Measurements from ENCODE around the gene NMUR1.

The NMUR1 gene

DNA sequence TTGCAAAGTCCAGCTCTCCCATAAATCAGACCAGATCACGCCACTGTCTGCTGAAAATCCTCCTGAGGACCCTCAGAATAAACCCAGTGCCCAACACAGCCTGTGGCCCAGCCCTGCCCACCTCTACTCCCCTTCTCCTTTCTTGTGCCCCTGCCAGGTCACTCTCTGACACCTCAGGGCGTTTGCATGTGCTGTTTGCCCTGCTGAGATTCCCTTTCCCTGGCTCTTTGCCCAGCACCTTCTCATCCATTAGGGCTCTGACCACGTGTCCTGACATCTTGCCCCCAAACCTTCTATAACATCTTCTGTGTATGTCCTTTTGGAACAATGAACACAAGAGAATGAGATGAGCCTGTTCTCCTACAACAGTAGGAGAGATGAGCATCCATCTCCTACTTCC, 18.5 kb upstream of the NMUR1 start:
- DNase-seq (ENCODE audit: low read depth), result no peak
- H3K4me3 ChIP-seq (ENCODE audit: low read length), result no peak overlapping the region
- TF ChIP-seq CTCF (conservative IDR thresholded peaks at IDR 0.05; ENCODE audit: low read length), result no peak

DNA sequence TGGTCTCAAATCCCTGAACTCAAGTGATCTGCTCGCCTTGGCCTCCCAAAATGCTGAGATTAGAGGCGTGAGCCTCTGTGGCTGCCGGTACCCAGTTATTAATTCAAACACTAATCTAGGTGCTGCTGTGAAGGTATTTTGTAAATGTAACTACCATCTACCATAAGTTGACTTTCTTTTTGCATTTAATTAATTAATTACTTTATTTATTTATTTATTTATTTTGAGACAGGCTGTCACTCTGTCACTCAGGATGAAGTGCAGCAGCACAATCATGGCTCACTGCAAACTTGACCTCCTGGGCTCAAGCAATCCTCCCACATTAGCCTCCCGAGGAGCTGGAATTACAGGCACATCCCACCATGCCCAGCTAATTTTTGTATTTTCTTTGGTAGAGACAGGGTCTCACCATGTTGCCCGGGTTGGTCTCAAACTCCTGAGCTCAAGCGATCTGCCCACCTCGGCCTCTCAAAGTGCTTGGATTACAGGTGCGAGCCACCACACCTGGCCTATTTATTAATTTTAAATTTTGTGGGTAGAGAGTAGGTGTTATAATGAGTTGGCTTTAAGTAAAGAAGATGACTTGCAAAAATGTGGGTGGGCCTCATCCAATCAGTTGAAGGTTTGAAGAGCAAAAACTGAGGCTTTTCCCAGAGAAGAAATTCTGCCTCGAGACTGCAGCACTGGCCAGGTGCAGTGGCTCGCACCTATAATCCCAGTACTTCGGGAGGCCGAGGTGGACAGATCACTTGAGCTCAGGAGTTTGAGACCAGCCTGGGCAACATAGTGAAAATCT, 17.3 kb upstream of the NMUR1 start:
- H3K4me3 ChIP-seq (ENCODE audit: low read length), result no peak overlapping the region
- DNase-seq (ENCODE audit: low read depth), result no peak
- no peak for TF ChIP-seq CTCF (conservative IDR thresholded peaks at IDR 0.05; ENCODE audit: low read length)

DNA sequence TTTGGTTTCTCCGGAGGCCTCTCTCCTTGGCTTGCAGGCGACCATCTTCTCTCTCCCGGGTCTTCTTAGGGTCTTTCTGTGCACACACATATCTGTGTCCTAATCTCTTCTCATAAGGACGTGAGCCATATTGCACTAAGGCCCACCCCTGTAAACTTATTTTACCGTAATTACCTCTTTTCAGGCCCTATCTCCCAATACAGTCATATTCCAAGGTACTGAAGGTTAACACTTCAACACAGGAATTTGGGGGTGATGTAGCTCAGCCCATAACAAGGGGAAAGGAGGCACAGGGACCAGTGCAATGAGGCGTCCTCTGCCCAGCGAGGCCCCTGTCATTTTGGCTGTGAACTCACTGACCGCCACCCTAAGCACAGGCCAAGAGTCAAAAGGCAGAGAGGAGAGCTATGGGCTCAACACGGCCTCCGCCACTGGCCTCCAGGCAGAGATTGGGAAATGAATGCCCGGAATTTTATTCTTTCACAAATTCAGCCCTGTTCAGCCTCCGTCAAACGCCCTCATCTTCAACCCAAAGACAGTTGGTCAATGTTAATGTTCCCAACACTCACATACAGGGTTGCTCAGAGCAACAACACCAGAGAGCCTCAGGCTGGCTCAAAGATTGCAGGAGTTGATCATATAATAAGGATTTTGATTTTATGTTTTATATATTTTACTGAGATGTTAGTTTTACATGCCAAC, 15.9 kb upstream of the NMUR1 start:
- no peak for DNase-seq (ENCODE audit: low read depth)
- TF ChIP-seq CTCF (conservative IDR thresholded peaks at IDR 0.05; ENCODE audit: low read length), result no peak
- H3K4me3 ChIP-seq (ENCODE audit: low read length), result no peak overlapping the region

GRCh38 chr2:231545105-231545902, 15.1 kb upstream of the NMUR1 start:
- DNase-seq (ENCODE audit: low read depth), result no peak
- TF ChIP-seq CTCF (conservative IDR thresholded peaks at IDR 0.05; ENCODE audit: low read length), result no peak
- H3K4me3 ChIP-seq (ENCODE audit: low read length), result no peak overlapping the region

DNA sequence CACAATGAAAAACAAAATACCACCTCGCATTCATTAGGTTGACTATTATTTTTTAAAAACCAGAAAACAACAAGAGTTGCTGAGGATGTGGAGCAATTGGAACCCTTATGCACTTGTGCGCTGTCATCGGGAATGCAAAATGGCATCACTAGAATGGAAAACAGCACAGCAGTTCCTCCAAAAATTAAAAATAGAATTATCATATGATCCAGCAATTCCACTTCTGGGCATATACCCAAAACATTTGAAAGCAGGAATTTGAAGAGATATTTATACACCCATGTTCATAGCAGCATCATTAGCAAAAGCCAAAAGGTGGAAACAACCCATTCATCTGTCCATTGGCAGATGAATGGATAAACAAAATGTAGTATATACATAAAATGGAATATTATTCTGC, 11.9 kb upstream of the NMUR1 start:
- no peak for DNase-seq (ENCODE audit: low read depth)
- no peak for TF ChIP-seq CTCF (conservative IDR thresholded peaks at IDR 0.05; ENCODE audit: low read length)

DNA sequence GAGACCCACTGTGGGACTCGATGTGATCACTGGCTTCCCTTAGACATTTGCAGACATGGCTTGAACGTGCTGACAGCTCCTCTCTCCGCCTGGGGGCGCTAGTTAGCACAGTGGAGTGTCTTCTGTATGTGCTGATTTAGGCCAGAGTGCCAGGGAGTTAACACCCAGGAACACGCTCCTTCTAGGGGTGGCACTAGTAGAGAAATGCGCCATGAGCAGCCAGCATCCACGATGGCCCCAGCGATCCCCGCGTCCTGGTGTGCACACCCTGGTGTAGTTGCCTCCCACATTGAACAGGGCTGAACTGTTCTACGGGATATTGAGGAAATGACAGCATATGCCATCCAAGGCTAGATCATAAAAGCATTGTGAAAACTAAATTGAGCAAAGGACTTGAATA, 11.4 kb upstream of the NMUR1 start:
- TF ChIP-seq CTCF (conservative IDR thresholded peaks at IDR 0.05; ENCODE audit: low read length), result no peak
- DNase-seq (ENCODE audit: low read depth), result no peak
- H3K4me3 ChIP-seq (ENCODE audit: low read length), result no peak overlapping the region

More for the DNA sequence above, 11.9 kb upstream of the NMUR1 start:
- no peak overlapping the region for H3K4me3 ChIP-seq (ENCODE audit: low read length)
